ENCODE data around the gene KAT14.
"Not testable (repeated sequence)": the region's sequence is repeated elsewhere in the genome, so short reads cannot be mapped to it uniquely, and the experiment has no call there.

The KAT14 gene
- total RNA-seq: 10.8 to 32.6 (median 24.6) reads per million in 9 experiments

- peak within 1 kb of the TSS; percentile 84 to 87 for H3K4me3 Mint-ChIP-seq
- H3K27ac Mint-ChIP-seq: peak within 1 kb of the TSS; percentile 91 to 92
- H3K4me1 Mint-ChIP-seq (ENCODE audit: low read depth in 2 of 2): peaks cover 17 to 23% of the 10 kb centered on the region in 2 donors
- H3K36me3 Mint-ChIP-seq (ENCODE audit: insufficient read depth): peaks cover 27% of the 10 kb centered on the region
- H3K9me3 Mint-ChIP-seq: no peaks in the 10 kb centered on the region
- DNase-seq (peak; percentile 90 to 93 (median 92)), ATAC-seq (replicated peaks) (peak; percentile 91)
- no peaks in the 10 kb centered on the region for H3K27me3 Mint-ChIP-seq
Measured at GRCh38 chr20:18137412-18138265, at the start of gene KAT14, which contains the start of gene PET117. TSS of gene KAT14 (plus strand) at chr20:18137863. CDS start at chr20:18142661, 4,798 bp downstream. TSS of gene PET117 (plus strand) at chr20:18137863. CDS start at chr20:18137956, 93 bp downstream.

- not testable (repeated sequence) for H3K27ac Mint-ChIP-seq; H3K36me3 Mint-ChIP-seq (ENCODE audit: insufficient read depth); ATAC-seq (replicated peaks); H3K4me3 Mint-ChIP-seq; H3K9me3 Mint-ChIP-seq; DNase-seq; H3K4me1 Mint-ChIP-seq (ENCODE audit: low read depth in 2 of 2)
- peaks cover 25 to 32% of the 10 kb centered on the region in 2 donors for H3K27me3 Mint-ChIP-seq
Measured at GRCh38 chr20:18088298-18088697, 49.4 kb upstream of the KAT14 start.

GRCh38 chr20:18088841-18089240 lies 48.8 kb upstream of the KAT14 start:
- ATAC-seq (replicated peaks); H3K36me3 Mint-ChIP-seq (ENCODE audit: insufficient read depth); H3K4me3 Mint-ChIP-seq: not testable (repeated sequence)

GRCh38 chr20:18090044-18090443 lies 47.6 kb upstream of the KAT14 start:
- no peak overlapping the region for H3K27ac Mint-ChIP-seq
- DNase-seq (no peak), ATAC-seq (replicated peaks) (no peak)
- H3K36me3 Mint-ChIP-seq (ENCODE audit: insufficient read depth): no peaks in the 10 kb centered on the region
- no peaks in the 10 kb centered on the region for H3K4me1 Mint-ChIP-seq (ENCODE audit: low read depth in 2 of 2)
- H3K9me3 Mint-ChIP-seq: no peaks in the 10 kb centered on the region
- H3K27me3 Mint-ChIP-seq: peaks cover 25 to 42% of the 10 kb centered on the region in 2 donors
- H3K4me3 Mint-ChIP-seq: no peak overlapping the region

More at GRCh38 chr20:18088841-18089240, 48.8 kb upstream of the KAT14 start:
- H3K4me1 Mint-ChIP-seq (ENCODE audit: low read depth in 2 of 2); H3K27ac Mint-ChIP-seq; DNase-seq; H3K9me3 Mint-ChIP-seq: not testable (repeated sequence)
- H3K27me3 Mint-ChIP-seq: peaks cover 25 to 37% of the 10 kb centered on the region in 2 donors

- Mint-ChIP-seq H3K27me3 (peaks cover 25 to 42% of the 10 kb centered on the region in 2 donors), H3K9me3 (no peaks in the 10 kb centered on the region), H3K4me3 (no peak overlapping the region), H3K27ac (no peak overlapping the region), H3K36me3 (ENCODE audit: insufficient read depth) (no peaks in the 10 kb centered on the region), H3K4me1 (ENCODE audit: low read depth in 2 of 2) (no peaks in the 10 kb centered on the region)
- ATAC-seq (replicated peaks) (no peak), DNase-seq (no peak)
Measured at GRCh38 chr20:18090477-18090876, 47.2 kb upstream of the KAT14 start.

- no peak overlapping the region for H3K4me3 Mint-ChIP-seq
- H3K4me1 Mint-ChIP-seq (ENCODE audit: low read depth in 2 of 2): no peaks in the 10 kb centered on the region
- DNase-seq (no peak), ATAC-seq (replicated peaks) (no peak)
- peaks cover 25 to 43% of the 10 kb centered on the region in 2 donors for H3K27me3 Mint-ChIP-seq
- H3K36me3 Mint-ChIP-seq (ENCODE audit: insufficient read depth): no peaks in the 10 kb centered on the region
- no peaks in the 10 kb centered on the region for H3K9me3 Mint-ChIP-seq
- no peak overlapping the region for H3K27ac Mint-ChIP-seq
Measured at GRCh38 chr20:18091623-18092022, 46.0 kb upstream of the KAT14 start.

GRCh38 chr20:18092890-18093289 lies 44.8 kb upstream of the KAT14 start:
- ATAC-seq (replicated peaks): no peak
- Mint-ChIP-seq H3K36me3 (ENCODE audit: insufficient read depth) (no peaks in the 10 kb centered on the region), H3K27me3 (peaks cover 34 to 50% of the 10 kb centered on the region in 2 donors), H3K27ac (no peak overlapping the region), H3K4me1 (ENCODE audit: low read depth in 2 of 2) (no peaks in the 10 kb centered on the region), H3K4me3 (no peak overlapping the region), H3K9me3 (no peaks in the 10 kb centered on the region)
- no peak for DNase-seq

GRCh38 chr20:18093388-18093787 lies 44.3 kb upstream of the KAT14 start:
- H3K4me3 Mint-ChIP-seq: no peak overlapping the region

GRCh38 chr20:18094191-18094590 lies 43.5 kb upstream of the KAT14 start:
- no peak for ATAC-seq (replicated peaks)
- H3K4me3 Mint-ChIP-seq: no peak overlapping the region

More at GRCh38 chr20:18093388-18093787, 44.3 kb upstream of the KAT14 start:
- Mint-ChIP-seq H3K27ac (no peak overlapping the region), H3K9me3 (no peaks in the 10 kb centered on the region), H3K4me1 (ENCODE audit: low read depth in 2 of 2) (no peaks in the 10 kb centered on the region), H3K36me3 (ENCODE audit: insufficient read depth) (no peaks in the 10 kb centered on the region), H3K27me3 (peaks cover 32 to 47% of the 10 kb centered on the region in 2 donors)
- DNase-seq: no peak
- ATAC-seq (replicated peaks): no peak

GRCh38 chr20:18100569-18100968 lies 37.1 kb upstream of the KAT14 start:
- not testable (repeated sequence) for DNase-seq; ATAC-seq (replicated peaks); H3K9me3 Mint-ChIP-seq; H3K27ac Mint-ChIP-seq; H3K4me1 Mint-ChIP-seq (ENCODE audit: low read depth in 2 of 2); H3K4me3 Mint-ChIP-seq; H3K36me3 Mint-ChIP-seq (ENCODE audit: insufficient read depth)
- peaks cover 42 to 54% of the 10 kb centered on the region in 2 donors for H3K27me3 Mint-ChIP-seq

More at GRCh38 chr20:18094191-18094590, 43.5 kb upstream of the KAT14 start:
- DNase-seq: no peak
- H3K4me1 Mint-ChIP-seq (ENCODE audit: low read depth in 2 of 2): no peaks in the 10 kb centered on the region
- H3K27me3 Mint-ChIP-seq: peaks cover 29 to 47% of the 10 kb centered on the region in 2 donors
- no peaks in the 10 kb centered on the region for H3K36me3 Mint-ChIP-seq (ENCODE audit: insufficient read depth)
- no peaks in the 10 kb centered on the region for H3K9me3 Mint-ChIP-seq
- H3K27ac Mint-ChIP-seq: no peak overlapping the region

GRCh38 chr20:18101125-18101810 lies 36.4 kb upstream of the KAT14 start:
- Mint-ChIP-seq H3K27me3 (peaks cover 47 to 60% of the 10 kb centered on the region in 2 donors), H3K27ac (no peak overlapping the region), H3K36me3 (ENCODE audit: insufficient read depth) (no peaks in the 10 kb centered on the region), H3K9me3 (no peaks in the 10 kb centered on the region), H3K4me1 (ENCODE audit: low read depth in 2 of 2) (no peaks in the 10 kb centered on the region), H3K4me3 (no peak overlapping the region)
- no peak for ATAC-seq (replicated peaks)
- no peak for DNase-seq

- DNase-seq (no peak), ATAC-seq (replicated peaks) (no peak)
- Mint-ChIP-seq H3K4me3 (no peak overlapping the region), H3K27me3 (peaks cover 38 to 49% of the 10 kb centered on the region in 2 donors), H3K4me1 (ENCODE audit: low read depth in 2 of 2) (no peaks in the 10 kb centered on the region), H3K27ac (no peak overlapping the region), H3K36me3 (ENCODE audit: insufficient read depth) (no peaks in the 10 kb centered on the region), H3K9me3 (no peaks in the 10 kb centered on the region)
Measured at GRCh38 chr20:18103497-18103896, 34.2 kb upstream of the KAT14 start.

GRCh38 chr20:18108326-18108725 lies 29.3 kb upstream of the KAT14 start:
- H3K36me3 Mint-ChIP-seq (ENCODE audit: insufficient read depth): no peaks in the 10 kb centered on the region
- H3K27ac Mint-ChIP-seq: no peak overlapping the region
- no peak overlapping the region for H3K4me3 Mint-ChIP-seq
- DNase-seq (no peak), ATAC-seq (replicated peaks) (no peak)
- no peaks in the 10 kb centered on the region for H3K9me3 Mint-ChIP-seq
- peaks cover 7 to 8% of the 10 kb centered on the region in 2 donors for H3K27me3 Mint-ChIP-seq
- H3K4me1 Mint-ChIP-seq (ENCODE audit: low read depth in 2 of 2): no peaks in the 10 kb centered on the region

Data from effector memory CD8-positive, alpha-beta T cell (primary cell).